NCI-H2171 (cell line): Measurements from ENCODE around the gene POSTN.
"Not testable (repeated sequence)": the region's sequence is repeated elsewhere in the genome, so short reads cannot be mapped to it uniquely, and the experiment has no call there.

Experiments used
- DNase-seq: peaks from one replicate; lab custom pipeline; 2025; lab: John Stamatoyannopoulos, UW

POSTN gene

DNA sequence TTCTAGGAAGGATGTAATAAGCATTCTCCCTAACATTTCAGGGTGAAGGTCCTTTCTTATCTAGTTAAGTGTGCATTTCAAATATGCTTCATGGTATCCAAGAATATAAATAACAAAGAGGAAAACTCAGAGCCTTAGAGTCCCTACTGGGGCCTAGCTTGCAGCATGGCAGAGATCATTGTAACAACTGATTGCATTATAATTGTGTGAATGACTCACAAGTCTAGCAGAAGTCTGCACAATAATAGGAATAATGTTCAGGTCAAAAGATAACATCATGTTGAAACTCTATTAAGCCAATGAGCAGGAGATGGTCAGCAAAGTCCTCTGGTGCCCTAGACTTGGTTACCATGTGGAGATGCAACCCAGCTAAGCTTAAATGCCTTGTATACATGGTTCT lies 3.4 kb downstream of the POSTN start:
- DNase-seq, result no peak

DNA sequence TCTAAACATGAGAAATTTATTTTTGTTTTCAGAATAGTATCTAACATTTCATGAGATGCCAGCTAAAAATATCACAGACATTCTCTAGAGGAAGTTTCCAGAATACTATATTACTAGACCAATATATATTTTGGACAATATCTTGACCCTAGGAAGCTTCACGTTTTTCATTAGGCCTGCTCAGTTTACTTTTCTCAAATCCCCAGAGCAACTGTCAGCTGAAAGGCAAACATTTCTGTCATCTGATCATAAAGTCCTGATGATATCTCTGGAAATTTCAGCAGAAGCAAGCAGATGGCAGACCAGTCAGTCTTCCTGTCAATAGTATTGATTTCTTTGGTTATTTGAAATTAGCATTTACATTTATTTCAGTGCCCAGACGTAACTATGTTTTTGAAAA lies 4.0 kb downstream of the POSTN start:
- no peak for DNase-seq

DNA sequence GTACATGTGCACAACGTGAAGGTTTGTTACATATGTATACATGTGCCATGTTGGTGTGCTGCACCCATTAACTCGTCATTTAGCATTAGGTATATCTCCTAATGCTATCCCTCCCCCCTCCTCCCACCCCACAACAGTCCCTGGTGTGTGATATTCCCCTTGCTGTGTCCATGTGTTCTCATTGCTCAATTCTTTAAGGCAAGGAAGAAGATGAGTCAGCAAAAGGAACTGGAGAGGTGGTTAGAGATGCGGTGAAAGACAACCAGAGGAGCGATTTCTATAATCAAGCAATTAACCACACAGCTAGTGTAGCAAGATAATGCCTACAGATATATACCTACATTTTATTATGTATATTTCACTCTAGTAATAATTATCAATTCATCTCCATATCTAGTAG lies 9.2 kb downstream of the POSTN start:
- not testable (repeated sequence) for DNase-seq

DNA sequence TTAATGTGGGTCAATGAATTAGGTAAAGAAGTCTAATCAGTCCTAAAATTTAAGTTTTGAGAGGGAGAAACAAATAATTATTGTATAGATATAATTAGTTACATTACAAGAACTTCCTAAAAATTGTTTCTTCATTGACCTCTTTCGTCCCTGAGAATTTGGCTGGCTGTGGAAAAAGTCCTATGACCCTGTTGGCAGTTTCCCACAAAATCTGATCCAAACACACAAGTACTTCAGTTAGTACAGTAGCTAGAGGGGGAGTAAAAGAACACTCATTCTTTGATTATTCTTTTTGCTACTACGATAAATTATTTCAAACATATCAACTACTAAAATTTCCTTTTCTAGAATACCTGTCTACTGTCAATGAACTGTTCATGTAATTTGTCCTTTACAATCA lies 11.3 kb downstream of the POSTN start:
- DNase-seq, result no peak

DNA sequence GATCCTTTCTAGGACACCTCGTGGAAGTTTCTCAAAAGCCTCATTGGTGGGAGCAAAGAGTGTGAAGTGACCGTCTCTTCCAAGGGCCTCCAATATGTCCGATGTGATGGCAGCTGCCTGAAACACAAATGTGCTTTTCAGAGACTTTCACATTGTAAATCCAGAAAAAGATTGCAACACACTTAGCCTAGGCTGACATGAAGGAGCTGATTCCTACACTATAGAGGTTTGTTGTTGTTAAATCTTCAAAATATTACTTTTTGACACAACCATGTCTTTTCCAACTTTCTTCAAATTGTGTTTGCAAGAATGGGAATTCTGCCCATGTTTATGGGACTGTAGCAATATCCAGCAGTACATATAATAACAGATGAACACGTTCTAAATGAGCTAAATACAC lies 12.4 kb downstream of the POSTN start:
- DNase-seq, result no peak

DNA sequence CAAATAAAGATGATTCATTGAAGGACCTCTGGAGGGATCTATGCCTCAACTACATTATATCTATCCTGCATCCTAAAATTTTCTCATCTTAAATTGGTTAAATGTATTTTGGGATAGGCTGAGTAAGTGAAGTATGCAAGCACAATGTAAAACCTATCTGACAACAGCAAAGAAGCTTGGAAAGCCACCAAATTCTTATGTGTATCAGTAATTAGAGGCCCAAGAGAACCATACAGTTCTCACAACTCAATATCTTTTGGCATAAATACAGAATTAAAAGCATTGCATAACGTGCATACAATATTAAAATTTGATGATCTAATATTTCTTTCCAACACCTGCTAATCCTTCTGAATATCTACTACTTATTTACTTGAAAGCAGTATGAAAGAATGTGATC lies 13.0 kb downstream of the POSTN start:
- DNase-seq, result no peak

DNA sequence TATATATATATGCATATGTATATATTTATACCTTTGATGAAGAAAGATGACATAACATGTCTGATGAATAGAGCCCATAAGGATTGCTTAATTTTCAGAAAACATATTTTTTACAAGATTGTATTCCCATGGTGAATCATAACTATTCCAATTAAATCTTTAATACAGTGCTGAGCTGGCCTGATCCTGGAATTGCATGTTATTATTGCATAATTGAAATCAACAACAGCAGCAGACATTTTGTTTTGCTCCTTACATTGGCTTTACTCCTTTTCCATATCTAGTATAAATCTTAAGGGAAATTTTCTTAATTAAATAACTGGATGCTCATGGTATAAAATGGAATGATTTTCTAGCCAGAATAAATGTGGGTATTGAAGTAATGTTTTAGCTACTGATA lies 22.0 kb downstream of the POSTN start:
- DNase-seq, result no peak

DNA sequence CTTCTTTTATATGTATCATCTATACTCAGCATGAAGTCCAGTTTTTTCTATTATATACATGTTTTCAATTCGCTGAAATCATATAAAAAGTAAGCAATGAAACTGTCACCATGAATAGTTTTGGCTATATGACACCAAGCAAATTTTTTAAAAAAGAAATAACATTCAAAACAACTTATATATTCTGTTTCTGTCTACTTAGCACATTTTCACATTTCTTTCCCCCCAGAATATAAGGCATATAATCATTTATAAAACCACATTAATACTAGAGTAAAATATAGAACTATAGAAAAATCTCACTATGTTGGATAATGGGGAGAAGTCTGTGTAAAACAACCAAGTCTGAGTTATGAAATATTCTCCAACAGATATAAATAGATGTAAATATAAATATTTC lies 33.1 kb downstream of the POSTN start:
- DNase-seq, result no peak

DNA sequence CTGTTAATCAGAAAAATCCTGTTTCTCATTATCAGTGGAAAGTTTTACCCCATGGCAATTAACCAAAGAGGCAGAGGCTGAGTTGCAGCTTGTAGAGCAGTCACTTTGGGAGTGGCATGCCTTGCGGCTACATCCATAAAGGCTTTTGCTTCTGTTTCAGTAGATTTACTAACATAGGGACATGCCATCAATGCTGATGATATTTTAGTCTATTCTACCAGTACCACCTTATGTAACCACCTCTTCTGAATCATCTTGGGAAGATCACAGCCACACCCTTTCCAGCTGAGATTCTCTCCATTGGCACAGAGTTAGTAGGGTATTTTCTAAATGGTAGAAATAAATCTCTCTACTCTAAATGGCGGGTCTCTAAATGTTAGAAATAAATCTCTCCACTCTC lies 37.5 kb downstream of the POSTN start:
- DNase-seq, result no peak

DNA sequence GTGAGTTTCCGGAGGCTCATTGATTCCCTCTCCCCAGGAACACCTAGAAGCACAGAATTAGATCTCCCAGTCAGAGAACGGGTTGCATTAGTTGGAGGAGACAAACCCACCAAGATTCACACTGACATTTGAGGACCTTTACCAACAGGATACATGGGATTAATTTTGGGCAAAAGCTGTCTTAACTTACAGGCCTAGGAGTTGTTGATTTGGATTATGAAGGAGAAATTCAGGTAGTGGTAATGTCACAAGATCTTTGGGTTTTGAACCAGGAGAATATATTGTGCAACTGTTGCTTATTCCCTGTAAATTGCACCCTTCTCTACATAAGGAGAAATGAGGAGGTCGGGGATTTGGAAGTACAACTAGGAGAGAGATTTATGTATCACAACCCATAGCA lies 38.0 kb downstream of the POSTN start:
- DNase-seq, result no peak

DNA sequence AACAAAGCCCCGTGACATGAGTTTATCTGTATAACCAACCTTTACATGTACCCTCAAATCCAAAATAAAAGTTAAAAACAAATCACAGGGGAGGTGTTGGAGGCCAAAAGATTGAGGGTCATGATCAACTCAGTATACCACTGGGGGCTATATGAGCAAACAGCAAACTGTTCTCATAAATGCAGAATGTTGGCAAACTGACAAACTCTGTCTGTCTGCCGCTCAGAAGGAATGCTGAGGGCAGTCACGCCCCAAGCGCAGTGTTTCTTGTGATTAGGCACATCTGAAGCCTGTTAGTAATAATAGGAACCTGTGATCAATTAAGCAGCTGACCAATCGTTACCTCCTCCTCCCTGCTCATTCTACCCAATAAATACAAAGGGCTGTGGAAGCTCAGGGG lies 39.8 kb downstream of the POSTN start:
- not testable (repeated sequence) for DNase-seq

DNA sequence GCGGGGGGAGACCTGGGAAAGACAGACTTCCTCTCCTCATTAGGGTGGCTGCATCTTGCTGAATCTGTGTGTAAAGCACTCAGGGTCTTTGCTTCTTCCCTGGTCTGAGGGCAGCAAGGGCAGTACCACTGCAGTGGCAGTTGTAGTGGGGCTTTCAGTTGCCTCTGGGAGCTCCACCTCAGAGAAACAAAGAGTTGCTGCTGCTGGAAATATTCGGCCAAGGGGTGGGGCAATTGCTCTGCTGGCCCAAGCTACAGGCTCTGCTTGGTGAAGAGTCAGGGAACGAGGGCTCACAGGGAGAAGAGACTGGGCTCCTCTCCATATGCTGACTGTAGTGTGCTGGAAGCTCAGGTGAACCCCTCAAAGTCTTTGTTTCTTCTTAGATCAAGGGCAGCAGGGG lies 52.5 kb downstream of the POSTN start:
- no peak for DNase-seq

DNA sequence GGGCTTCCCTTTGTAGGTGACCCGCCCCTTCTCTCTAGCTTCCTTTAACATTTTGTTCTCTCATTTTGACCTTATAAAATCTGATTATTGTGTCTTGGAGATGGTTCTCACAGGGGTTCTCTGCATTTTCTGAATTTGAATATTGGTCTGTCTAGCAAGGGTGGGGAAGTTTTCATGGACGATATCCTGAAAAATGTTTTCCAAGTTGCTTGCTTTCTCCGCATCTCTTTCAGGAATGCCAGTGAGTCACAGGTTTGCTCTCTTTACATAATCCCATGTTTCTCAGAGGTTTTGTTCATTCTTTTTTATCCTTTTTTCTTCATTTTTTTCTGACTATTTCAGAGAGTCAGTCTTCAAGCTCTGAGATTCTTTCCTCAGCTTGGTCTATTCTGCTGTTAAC lies 53.6 kb downstream of the POSTN start:
- DNase-seq, result no peak

DNA sequence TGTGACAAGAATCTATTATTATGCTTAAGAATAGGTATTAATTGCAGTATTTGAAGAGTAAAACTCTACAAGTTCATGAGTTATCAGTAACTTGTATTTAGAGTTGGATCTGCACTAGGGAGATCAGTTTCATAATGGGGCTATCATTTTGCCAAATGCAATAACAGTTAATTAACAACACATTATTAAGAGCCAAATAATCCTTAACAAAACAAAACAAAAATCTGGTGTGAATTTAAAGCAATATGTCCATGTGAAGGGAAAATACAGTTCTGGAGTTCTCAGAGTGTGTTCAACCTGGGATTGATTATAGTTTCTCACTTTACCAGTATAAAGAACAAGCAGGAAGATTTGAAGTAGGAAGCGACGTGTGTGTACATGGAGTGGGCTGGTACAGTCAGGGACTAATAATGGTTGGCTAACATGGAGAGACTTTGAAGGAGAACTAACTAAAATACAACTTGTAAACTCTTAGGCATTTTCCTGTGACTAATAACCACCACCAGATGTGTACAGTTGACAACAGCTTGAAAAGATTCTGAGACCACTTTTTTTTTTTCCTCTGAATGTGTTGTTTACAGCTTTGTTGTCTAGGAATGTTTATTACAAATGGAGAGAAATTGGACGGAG lies 58.5 kb downstream of the POSTN start:
- no peak for DNase-seq

DNA sequence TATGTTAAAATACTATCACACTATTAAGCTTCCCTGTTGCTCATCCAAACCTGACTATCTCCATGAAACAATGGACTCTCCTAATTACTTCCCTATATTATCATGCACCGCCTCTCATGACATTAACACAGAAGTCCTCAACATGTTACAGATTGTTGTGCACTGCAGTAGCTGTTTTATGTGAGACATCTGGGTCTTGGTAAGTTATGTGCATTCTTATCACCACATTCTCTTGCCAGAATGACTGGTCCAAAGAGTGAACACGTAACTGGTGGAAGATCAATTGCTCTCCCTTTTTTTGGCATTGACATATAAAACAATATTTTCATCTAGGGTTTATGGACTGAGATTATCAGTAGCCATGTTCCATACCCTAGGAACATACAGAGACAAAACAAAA lies 59.4 kb downstream of the POSTN start:
- DNase-seq, result no peak

DNA sequence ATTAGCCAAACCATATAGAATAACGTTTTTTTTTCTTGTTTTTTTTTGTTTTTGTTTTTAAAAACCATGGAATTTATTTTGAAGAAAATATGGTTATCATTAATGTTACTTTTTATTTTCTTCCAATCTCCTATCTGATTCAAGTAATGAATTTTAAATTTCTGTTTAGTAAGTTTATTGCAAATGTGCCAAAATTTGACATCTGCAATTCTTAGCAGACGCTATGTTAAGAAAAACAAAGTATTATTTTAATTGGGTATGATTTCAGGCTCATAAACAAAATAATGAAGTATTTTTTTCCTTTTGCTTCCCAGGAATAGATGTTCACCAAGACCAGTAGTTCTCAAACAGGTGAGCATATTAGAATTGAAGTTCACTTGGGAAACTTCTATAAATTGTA lies 63.1 kb downstream of the POSTN start:
- no peak for DNase-seq

DNA sequence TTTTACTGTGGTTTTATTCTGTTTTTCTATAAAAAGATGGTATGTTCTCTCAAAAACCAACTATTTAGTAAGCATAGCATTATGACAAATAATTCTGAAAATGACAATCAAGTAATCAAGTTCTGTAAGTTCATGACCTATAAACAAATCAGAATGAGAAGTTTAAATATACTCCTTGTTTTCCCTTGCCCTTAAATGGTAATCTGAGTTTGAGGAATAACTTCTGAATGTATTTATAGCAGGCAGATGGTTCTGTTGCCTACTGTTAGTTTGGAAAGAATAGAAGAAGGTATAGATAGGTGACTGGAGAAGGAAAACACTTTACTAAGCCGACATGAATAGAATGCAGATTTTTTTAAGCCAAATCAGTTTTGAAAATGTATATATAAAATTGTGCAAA lies 63.9 kb downstream of the POSTN start:
- no peak for DNase-seq

DNA sequence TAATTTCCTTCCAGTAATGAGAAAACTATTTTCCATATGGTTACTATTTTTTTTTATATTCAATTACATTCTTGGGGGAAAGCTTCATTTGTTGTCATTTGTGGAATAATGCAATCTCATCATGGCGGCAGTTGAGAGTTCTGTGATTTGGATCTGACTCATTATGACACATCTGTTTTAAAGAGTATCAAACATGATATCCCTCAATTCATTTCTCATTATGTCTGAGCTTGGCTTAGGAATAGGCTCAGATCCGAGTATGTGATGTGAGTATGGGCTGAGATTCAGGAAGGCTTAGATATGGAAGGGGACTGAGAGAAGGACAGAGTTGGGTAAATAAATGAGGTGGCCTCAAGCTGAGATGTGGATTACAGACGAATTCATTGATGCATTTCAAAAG lies 64.4 kb downstream of the POSTN start:
- DNase-seq, result no peak

DNA sequence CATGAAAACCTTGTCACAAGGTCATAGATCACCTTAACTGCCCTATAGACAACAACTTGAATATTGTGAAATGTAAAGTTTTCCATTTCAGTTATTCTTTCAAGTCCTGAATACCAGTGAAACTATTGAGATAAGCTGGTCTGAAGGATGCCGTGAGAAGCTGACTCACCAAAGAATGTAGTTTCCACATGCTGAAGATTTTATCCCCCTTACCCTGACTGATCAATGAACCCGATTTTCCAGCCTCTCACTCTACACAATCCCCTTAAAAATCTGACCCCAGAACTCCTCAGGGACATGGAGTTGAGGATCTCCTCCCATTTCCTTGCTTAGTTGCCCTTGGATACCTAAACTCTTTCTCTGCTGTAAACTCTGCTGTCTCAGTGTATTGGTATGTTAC lies 67.5 kb downstream of the POSTN start:
- DNase-seq, result no peak

DNA sequence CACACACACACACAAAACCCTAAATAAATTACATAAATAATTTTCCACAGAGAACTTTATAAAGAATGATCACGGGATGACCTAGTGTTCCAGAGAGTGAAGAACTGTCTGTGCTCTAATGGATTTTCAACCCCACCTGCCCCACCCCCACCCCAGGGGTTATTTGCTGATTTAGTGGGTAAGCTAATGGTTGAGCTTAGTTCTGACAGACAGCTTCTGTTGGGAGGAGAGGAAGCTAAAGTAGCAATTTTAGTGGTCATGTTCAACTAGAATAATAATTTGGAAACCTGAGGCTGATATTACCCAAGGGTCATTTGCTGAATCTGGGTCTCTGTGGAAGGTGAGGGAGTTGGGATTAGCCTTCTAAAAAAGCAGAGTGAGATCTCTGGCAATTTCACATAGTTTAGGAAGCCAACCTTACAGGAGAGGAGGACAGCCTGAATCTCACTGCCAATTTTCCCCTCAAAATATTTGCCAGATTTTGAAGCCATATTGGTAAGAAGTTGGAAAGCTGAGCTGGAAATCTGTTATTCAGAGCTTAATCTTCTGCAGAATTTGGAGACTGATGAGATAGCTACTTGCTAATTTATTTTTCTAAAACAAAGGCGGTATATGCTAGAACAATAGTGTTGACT lies 68.7 kb downstream of the POSTN start:
- no peak for DNase-seq

DNA sequence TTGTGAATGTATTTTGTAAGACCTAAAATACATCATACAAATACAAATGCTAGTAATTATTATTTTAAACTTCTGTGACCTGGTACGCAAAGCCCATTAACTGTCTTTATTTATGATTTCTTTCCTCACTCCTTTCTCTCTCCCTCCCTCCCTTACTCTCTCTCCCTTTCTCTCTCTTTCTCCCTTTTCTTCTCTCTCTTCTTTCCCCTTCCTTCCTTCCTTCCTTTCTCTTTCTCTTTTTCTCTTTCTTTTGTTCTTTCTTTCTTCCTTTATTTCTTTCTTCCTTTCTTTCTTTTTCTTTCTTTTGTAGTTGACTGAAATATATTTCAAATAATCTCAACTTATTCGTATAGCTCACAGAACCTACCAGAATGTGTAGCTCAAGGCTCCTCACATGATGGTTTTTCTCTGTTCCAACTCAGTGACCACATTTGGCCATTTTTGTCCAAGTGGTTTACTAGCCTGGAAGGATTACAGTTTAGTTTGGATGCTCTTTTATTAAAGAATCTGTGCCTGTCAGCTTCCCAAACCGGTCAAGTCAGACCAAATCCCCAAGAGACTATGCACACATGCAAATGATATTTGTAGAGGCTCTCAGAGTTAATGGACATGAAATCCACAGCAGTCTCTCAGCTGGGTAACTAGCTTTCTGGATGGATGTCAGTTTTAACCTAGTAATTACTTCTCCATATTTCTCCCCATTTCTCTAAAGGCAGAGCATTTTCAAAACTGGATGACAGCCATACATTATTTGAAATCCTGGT lies 71.7 kb downstream of the POSTN start:
- DNase-seq, result no peak

DNA sequence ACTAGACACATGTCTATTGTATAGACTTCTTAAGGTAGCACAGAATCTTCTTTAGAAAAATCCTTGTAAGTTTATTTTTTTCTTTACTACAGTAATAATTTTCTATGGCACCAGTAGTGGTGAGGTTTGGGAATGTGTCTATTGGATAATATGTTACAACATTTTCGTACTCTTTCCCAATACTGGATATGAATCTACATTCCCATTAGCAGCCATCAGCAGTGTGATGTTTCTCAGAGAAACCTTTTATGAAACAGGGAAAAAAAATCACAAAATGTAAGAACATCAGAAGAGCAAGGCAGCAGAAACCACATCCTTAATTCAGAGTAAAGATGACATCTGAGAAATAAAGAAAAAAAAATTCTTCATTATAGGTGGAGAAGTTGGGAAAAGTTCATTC lies 83.3 kb downstream of the POSTN start:
- no peak for DNase-seq
